Fibroblast of mammary gland (primary cell): ENCODE measurements around the gene ANO2.

Experiments used
- DNase-seq: peaks from one replicate; pipeline ENCODE4 v3.0.0-alpha.2; 2010; ENCODE audit warnings: low read depth
- H3K4me3 ChIP-seq: 2 replicates; pipeline ENCODE4 v1.5.1; 2011; ENCODE audit warnings: low read depth, mild to moderate bottlenecking, low read length, moderate library complexity; ENCODE audit not compliant: control insufficient read depth
- CTCF ChIP-seq: conservative IDR thresholded peaks from 2 replicates; pipeline ENCODE4 v1.5.1; 2011; ENCODE audit warnings: low read depth, low read length, inconsistent platforms; ENCODE audit not compliant: control insufficient read depth, insufficient read depth

ANO2 gene

GRCh38 chr12:5798242-5799015 is 146.6 kb downstream of the ANO2 start:
- no peak for DNase-seq
- TF ChIP-seq CTCF, result no peak

GRCh38 chr12:5797661-5798060 is 147.4 kb downstream of the ANO2 start:
- H3K4me3 ChIP-seq, result no peak overlapping the region
- DNase-seq, result no peak
- no peak for TF ChIP-seq CTCF

More at GRCh38 chr12:5798242-5799015, 146.6 kb downstream of the ANO2 start:
- no peak overlapping the region for H3K4me3 ChIP-seq

- DNase-seq, result no peak
- no peak for TF ChIP-seq CTCF
Observed at GRCh38 chr12:5796959-5797225, 148.2 kb downstream of the ANO2 start.

GRCh38 chr12:5796171-5796958 is 148.7 kb downstream of the ANO2 start:
- no peak for DNase-seq
- H3K4me3 ChIP-seq, result no peak overlapping the region
- no peak for TF ChIP-seq CTCF

More at GRCh38 chr12:5796959-5797225, 148.2 kb downstream of the ANO2 start:
- no peak overlapping the region for H3K4me3 ChIP-seq

GRCh38 chr12:5794156-5794555 is 150.9 kb downstream of the ANO2 start:
- H3K4me3 ChIP-seq, result no peak overlapping the region
- DNase-seq, result no peak
- no peak for TF ChIP-seq CTCF

- no peak for TF ChIP-seq CTCF
- no peak overlapping the region for H3K4me3 ChIP-seq
- no peak for DNase-seq
Observed at GRCh38 chr12:5792343-5792742, 152.7 kb downstream of the ANO2 start.
